Measurements from ENCODE around the gene PON1. TPM values are rescaled to one million over a fixed set of nuclear protein-coding genes. Genes with fewer than 3 reads are reported as not detected.

PON1 gene
- total RNA-seq, 4 donors from 2014 or later: 0.31 TPM; not detected in 3

GRCh38 chr7:95335093-95335492 lies 10.8 kb upstream of the PON1 start:
- Histone ChIP-seq H3K9me3 (no peaks in the 10 kb centered on the region), H3K36me3 (no peaks in the 10 kb centered on the region), H3K4me3 (no peak overlapping the region), H3K27me3 (no peaks in the 10 kb centered on the region), H3K4me1 (no peaks in the 10 kb centered on the region), H3K27ac (no peak overlapping the region)
- DNase-seq: no peak
- no peak for ATAC-seq
- TF ChIP-seq CTCF (IDR thresholded peaks at IDR 0.05 in 4 of 5, conservative IDR thresholded peaks at IDR 0.05 in 1 of 5): no peak
- in situ Hi-C loops (cut with MboI; ENCODE audit: low sequenced_read_pairs in 4 of 4) (no loop called here), intact Hi-C loops (cut with DNase I; ENCODE audit: low total_unique reads) (no loop called here)

GRCh38 chr7:95334447-95334846 lies 10.1 kb upstream of the PON1 start:
- TF ChIP-seq CTCF (IDR thresholded peaks at IDR 0.05 in 4 of 5, conservative IDR thresholded peaks at IDR 0.05 in 1 of 5) (no peak), POLR2A (IDR thresholded peaks at IDR 0.05) (no peak)
- in situ Hi-C loops (cut with MboI; ENCODE audit: low sequenced_read_pairs in 4 of 4): no loop called here

GRCh38 chr7:95330961-95331337 lies 6.6 kb upstream of the PON1 start:
- ATAC-seq: no peak
- TF ChIP-seq POLR2A (IDR thresholded peaks at IDR 0.05) (no peak), CTCF (IDR thresholded peaks at IDR 0.05 in 4 of 5, conservative IDR thresholded peaks at IDR 0.05 in 1 of 5) (no peak)
- in situ Hi-C loops (cut with MboI; ENCODE audit: low sequenced_read_pairs in 4 of 4): no loop called here

More at GRCh38 chr7:95334447-95334846, 10.1 kb upstream of the PON1 start:
- intact Hi-C loops (cut with DNase I; ENCODE audit: low total_unique reads): no loop called here
- no peaks in the 10 kb centered on the region for H3K27me3 ChIP-seq
- no peak overlapping the region for H3K4me3 ChIP-seq
- H3K9me3 ChIP-seq: no peaks in the 10 kb centered on the region
- H3K4me1 ChIP-seq: no peaks in the 10 kb centered on the region
- ATAC-seq (no peak), DNase-seq (no peak)
- no peaks in the 10 kb centered on the region for H3K36me3 ChIP-seq
- no peak overlapping the region for H3K27ac ChIP-seq

GRCh38 chr7:95330204-95330960 lies 6.0 kb upstream of the PON1 start:
- H3K4me3 ChIP-seq: peak overlapping the region in 3 of 4 donors; percentile 7 to 26 (median 26)
- intact Hi-C loops (cut with DNase I; ENCODE audit: low total_unique reads) (no loop called here), in situ Hi-C loops (cut with MboI; ENCODE audit: low sequenced_read_pairs in 4 of 4) (no loop called here)
- no peaks in the 10 kb centered on the region for H3K36me3 ChIP-seq
- H3K27ac ChIP-seq: no peak overlapping the region
- ATAC-seq (no peak), DNase-seq (no peak)
- TF ChIP-seq POLR2A (IDR thresholded peaks at IDR 0.05): no peak
- no peak for TF ChIP-seq CTCF (IDR thresholded peaks at IDR 0.05 in 4 of 5, conservative IDR thresholded peaks at IDR 0.05 in 1 of 5)
- H3K27me3 ChIP-seq: no peaks in the 10 kb centered on the region
- H3K4me1 ChIP-seq: no peaks in the 10 kb centered on the region
- H3K9me3 ChIP-seq: no peaks in the 10 kb centered on the region

More at GRCh38 chr7:95330961-95331337, 6.6 kb upstream of the PON1 start:
- intact Hi-C loops (cut with DNase I; ENCODE audit: low total_unique reads): no loop called here
- H3K27me3 ChIP-seq: no peaks in the 10 kb centered on the region
- H3K27ac ChIP-seq: no peak overlapping the region
- peak overlapping the region in 2 of 4 donors; percentile 26 for H3K4me3 ChIP-seq
- no peaks in the 10 kb centered on the region for H3K36me3 ChIP-seq
- H3K4me1 ChIP-seq: no peaks in the 10 kb centered on the region
- DNase-seq: no peak
- no peaks in the 10 kb centered on the region for H3K9me3 ChIP-seq

GRCh38 chr7:95327356-95327755 lies 3.0 kb upstream of the PON1 start:
- TF ChIP-seq CTCF (IDR thresholded peaks at IDR 0.05 in 4 of 5, conservative IDR thresholded peaks at IDR 0.05 in 1 of 5): no peak
- TF ChIP-seq POLR2A (IDR thresholded peaks at IDR 0.05): no peak
- H3K9me3 ChIP-seq: no peaks in the 10 kb centered on the region
- ATAC-seq: no peak
- intact Hi-C loops (cut with DNase I; ENCODE audit: low total_unique reads) (no loop called here), in situ Hi-C loops (cut with MboI; ENCODE audit: low sequenced_read_pairs in 4 of 4) (no loop called here)
- DNase-seq: no peak
- H3K27me3 ChIP-seq: no peaks in the 10 kb centered on the region
- H3K36me3 ChIP-seq: no peaks in the 10 kb centered on the region
- no peak overlapping the region for H3K4me3 ChIP-seq
- H3K27ac ChIP-seq: no peak overlapping the region
- H3K4me1 ChIP-seq: no peaks in the 10 kb centered on the region

All from gastrocnemius medialis (tissue), 4 donors.